GM23338 (cell line): Measurements from ENCODE around the gene AKR1E2. TPM values are rescaled to one million over a fixed set of nuclear protein-coding genes. Genes with fewer than 3 reads are reported as not detected.

ENCODE experiments used
- ATAC-seq: fragments of 200-7000 bp; cut with Tn5 transposase; 3 replicates; pipeline ENCODE4 v1.9.1; 2020
- DNase-seq: peaks from one replicate; pipeline ENCODE4 v3.0.0-alpha.2; 2015; ENCODE audit warnings: low spot score
- H2AFZ ChIP-seq: fragments of 200-600 bp; sonication (generic); 2 replicates; pipeline ENCODE4 v1.8.0; 2016; ENCODE audit warnings: antibody characterized with exemption, mild to moderate bottlenecking, moderate library complexity
- H3F3A ChIP-seq: fragments of 200-600 bp; sonication (generic); replicated peaks from 2 replicates; pipeline ENCODE4 v1.8.0; 2017; ENCODE audit warnings: antibody characterized with exemption, mixed run types, low read depth
- H3K27ac ChIP-seq: fragments of 200-600 bp; sonication (generic); 2 replicates; pipeline ENCODE4 v1.6.1; 2016; ENCODE audit warnings: low read depth
- H3K27me3 ChIP-seq: fragments of 200-600 bp; sonication (generic); 2 replicates; pipeline ENCODE4 v1.8.0; 2016; ENCODE audit warnings: mild to moderate bottlenecking, mixed run types, moderate library complexity; ENCODE audit not compliant: insufficient read depth
- H3K36me3 ChIP-seq: fragments of 200-600 bp; sonication (generic); 2 replicates; pipeline ENCODE4 v1.8.0; 2016; ENCODE audit warnings: mild to moderate bottlenecking; ENCODE audit not compliant: insufficient read depth
- H3K4me1 ChIP-seq: fragments of 200-600 bp; sonication (generic); 2 replicates; pipeline ENCODE4 v1.8.0; 2016; ENCODE audit warnings: mild to moderate bottlenecking, moderate library complexity; ENCODE audit not compliant: insufficient read depth
- H3K4me2 ChIP-seq: fragments of 200-600 bp; sonication (generic); 2 replicates; pipeline ENCODE4 v1.7.1; 2017; ENCODE audit warnings: mixed run types
- H3K4me3 ChIP-seq: fragments of 200-600 bp; sonication (generic); 2 replicates; pipeline ENCODE4 v1.6.1; 2016; ENCODE audit warnings: mixed run types
- H3K79me2 ChIP-seq: fragments of 200-600 bp; sonication (generic); replicated peaks from 2 replicates; pipeline ENCODE4 v1.8.0; 2017; ENCODE audit warnings: mild to moderate bottlenecking; ENCODE audit not compliant: insufficient read depth
- H3K9me2 ChIP-seq: fragments of 200-600 bp; sonication (generic); 2 replicates; pipeline ENCODE4 v1.8.0; 2017; ENCODE audit not compliant: insufficient read depth
- H4K20me1 ChIP-seq: fragments of 200-600 bp; sonication (generic); replicated peaks from 2 replicates; pipeline ENCODE4 v1.8.0; 2017; ENCODE audit warnings: mild to moderate bottlenecking; ENCODE audit not compliant: insufficient read depth
- H3K27ac Mint-ChIP-seq: 2 replicates; pipeline ENCODE4 v1.8.0; 2020; ENCODE audit warnings: inconsistent platforms, mild to moderate bottlenecking, moderate library complexity, mixed read lengths
- H3K27me3 Mint-ChIP-seq: 3 replicates; pipeline ENCODE4 v1.8.0; 2022; ENCODE audit warnings: low read depth, mild to moderate bottlenecking, moderate library complexity, mixed read lengths, inconsistent platforms; ENCODE audit not compliant: insufficient read depth, poor library complexity
- H3K36me3 Mint-ChIP-seq: 3 replicates; pipeline ENCODE4 v1.8.0; 2021; ENCODE audit warnings: low read depth, mild to moderate bottlenecking, inconsistent platforms, moderate library complexity, mixed read lengths
- H3K4me1 Mint-ChIP-seq: 3 replicates; pipeline ENCODE4 v1.8.0; 2020; ENCODE audit warnings: mild to moderate bottlenecking, inconsistent platforms, mixed read lengths
- H3K4me3 Mint-ChIP-seq: 3 replicates; pipeline ENCODE4 v1.8.0; 2021; ENCODE audit warnings: moderate library complexity, mild to moderate bottlenecking, inconsistent platforms, mixed read lengths
- H3K9me3 Mint-ChIP-seq: 3 replicates; pipeline ENCODE4 v1.8.0; 2020; ENCODE audit warnings: moderate library complexity, mild to moderate bottlenecking, inconsistent platforms, mixed read lengths
- JUNB ChIP-seq: IDR thresholded peaks from one replicate; pipeline ENCODE4 v1.6.1; 2016; ENCODE audit warnings: antibody characterized with exemption; ENCODE audit not compliant: unreplicated experiment
- POLR2AphosphoS5 ChIP-seq: IDR thresholded peaks from 2 replicates; pipeline ENCODE4 v1.6.1; 2016; ENCODE audit warnings: antibody characterized with exemption, low read depth
- polyA plus RNA-seq: library from polyadenylated mRNA; unstranded; fragments of >200 nt; fragmentation: Nextera tagmentation; extraction: Ambion mirVana; gene quantifications from 2 replicates; pipeline ENCODE4 v1.2.1, GENCODE V29; 2016
- total RNA-seq: library from RNA; depleted of rRNA; stranded (reverse); fragments of >200 nt; shearing (Covaris generic); gene quantifications from 2 replicates; pipeline ENCODE4 v1.2.3, GENCODE V29; 2014
- TF ChIP-seq, protein P1 (sequence below): fragments of 250-450 bp; sonication (Bioruptor Pico); IDR thresholded peaks from 2 replicates; pipeline ENCODE4 v1.5.0; 2020; ENCODE audit warnings: mild to moderate bottlenecking, moderate library complexity
- TF ChIP-seq, protein P2 (sequence below): IDR thresholded peaks from one replicate; pipeline ENCODE4 v1.6.1; 2018; ENCODE audit warnings: antibody characterized with exemption; ENCODE audit not compliant: unreplicated experiment

AKR1E2 gene
- total and polyA plus RNA-seq, 2 experiments from 2014 or later, result 2.2 to 4.3 TPM

GRCh38 chr10:4806534-4806933, 19.5 kb upstream of the AKR1E2 start:
- Histone ChIP-seq H3K27me3 (no peaks in the 10 kb centered on the region), H2AFZ (no peak overlapping the region), H3F3A (no peaks in the 10 kb centered on the region), H3K27ac (no peak overlapping the region), H3K36me3 (no peaks in the 10 kb centered on the region), H3K79me2 (no peaks in the 10 kb centered on the region), H3K4me1 (peaks cover 4% of the 10 kb centered on the region), H3K4me3 (no peak overlapping the region), H3K4me2 (no peak overlapping the region), H3K9me2 (no peaks in the 10 kb centered on the region), H4K20me1 (no peaks in the 10 kb centered on the region)
- H3K36me3 Mint-ChIP-seq, result no peaks in the 10 kb centered on the region
- TF ChIP-seq, protein P1, sequence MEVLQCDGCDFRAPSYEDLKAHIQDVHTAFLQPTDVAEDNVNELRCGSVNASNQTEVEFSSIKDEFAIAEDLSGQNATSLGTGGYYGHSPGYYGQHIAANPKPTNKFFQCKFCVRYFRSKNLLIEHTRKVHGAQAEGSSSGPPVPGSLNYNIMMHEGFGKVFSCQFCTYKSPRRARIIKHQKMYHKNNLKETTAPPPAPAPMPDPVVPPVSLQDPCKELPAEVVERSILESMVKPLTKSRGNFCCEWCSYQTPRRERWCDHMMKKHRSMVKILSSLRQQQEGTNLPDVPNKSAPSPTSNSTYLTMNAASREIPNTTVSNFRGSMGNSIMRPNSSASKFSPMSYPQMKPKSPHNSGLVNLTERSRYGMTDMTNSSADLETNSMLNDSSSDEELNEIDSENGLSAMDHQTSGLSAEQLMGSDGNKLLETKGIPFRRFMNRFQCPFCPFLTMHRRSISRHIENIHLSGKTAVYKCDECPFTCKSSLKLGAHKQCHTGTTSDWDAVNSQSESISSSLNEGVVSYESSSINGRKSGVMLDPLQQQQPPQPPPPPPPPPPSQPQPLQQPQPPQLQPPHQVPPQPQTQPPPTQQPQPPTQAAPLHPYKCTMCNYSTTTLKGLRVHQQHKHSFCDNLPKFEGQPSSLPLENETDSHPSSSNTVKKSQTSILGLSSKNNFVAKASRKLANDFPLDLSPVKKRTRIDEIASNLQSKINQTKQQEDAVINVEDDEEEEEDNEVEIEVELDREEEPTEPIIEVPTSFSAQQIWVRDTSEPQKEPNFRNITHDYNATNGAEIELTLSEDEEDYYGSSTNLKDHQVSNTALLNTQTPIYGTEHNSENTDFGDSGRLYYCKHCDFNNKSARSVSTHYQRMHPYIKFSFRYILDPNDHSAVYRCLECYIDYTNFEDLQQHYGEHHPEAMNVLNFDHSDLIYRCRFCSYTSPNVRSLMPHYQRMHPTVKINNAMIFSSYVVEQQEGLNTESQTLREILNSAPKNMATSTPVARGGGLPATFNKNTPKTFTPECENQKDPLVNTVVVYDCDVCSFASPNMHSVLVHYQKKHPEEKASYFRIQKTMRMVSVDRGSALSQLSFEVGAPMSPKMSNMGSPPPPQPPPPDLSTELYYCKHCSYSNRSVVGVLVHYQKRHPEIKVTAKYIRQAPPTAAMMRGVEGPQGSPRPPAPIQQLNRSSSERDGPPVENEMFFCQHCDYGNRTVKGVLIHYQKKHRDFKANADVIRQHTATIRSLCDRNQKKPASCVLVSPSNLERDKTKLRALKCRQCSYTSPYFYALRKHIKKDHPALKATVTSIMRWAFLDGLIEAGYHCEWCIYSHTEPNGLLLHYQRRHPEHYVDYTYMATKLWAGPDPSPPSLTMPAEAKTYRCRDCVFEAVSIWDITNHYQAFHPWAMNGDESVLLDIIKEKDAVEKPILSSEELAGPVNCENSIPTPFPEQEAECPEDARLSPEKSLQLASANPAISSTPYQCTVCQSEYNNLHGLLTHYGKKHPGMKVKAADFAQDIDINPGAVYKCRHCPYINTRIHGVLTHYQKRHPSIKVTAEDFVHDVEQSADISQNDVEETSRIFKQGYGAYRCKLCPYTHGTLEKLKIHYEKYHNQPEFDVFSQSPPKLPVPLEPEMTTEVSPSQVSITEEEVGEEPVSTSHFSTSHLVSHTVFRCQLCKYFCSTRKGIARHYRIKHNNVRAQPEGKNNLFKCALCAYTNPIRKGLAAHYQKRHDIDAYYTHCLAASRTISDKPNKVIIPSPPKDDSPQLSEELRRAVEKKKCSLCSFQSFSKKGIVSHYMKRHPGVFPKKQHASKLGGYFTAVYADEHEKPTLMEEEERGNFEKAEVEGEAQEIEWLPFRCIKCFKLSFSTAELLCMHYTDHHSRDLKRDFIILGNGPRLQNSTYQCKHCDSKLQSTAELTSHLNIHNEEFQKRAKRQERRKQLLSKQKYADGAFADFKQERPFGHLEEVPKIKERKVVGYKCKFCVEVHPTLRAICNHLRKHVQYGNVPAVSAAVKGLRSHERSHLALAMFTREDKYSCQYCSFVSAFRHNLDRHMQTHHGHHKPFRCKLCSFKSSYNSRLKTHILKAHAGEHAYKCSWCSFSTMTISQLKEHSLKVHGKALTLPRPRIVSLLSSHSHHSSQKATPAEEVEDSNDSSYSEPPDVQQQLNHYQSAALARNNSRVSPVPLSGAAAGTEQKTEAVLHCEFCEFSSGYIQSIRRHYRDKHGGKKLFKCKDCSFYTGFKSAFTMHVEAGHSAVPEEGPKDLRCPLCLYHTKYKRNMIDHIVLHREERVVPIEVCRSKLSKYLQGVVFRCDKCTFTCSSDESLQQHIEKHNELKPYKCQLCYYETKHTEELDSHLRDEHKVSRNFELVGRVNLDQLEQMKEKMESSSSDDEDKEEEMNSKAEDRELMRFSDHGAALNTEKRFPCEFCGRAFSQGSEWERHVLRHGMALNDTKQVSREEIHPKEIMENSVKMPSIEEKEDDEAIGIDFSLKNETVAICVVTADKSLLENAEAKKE, result no peak
- TF ChIP-seq JUNB, result no peak
- TF ChIP-seq POLR2AphosphoS5, result no peak
- TF ChIP-seq, protein P2, sequence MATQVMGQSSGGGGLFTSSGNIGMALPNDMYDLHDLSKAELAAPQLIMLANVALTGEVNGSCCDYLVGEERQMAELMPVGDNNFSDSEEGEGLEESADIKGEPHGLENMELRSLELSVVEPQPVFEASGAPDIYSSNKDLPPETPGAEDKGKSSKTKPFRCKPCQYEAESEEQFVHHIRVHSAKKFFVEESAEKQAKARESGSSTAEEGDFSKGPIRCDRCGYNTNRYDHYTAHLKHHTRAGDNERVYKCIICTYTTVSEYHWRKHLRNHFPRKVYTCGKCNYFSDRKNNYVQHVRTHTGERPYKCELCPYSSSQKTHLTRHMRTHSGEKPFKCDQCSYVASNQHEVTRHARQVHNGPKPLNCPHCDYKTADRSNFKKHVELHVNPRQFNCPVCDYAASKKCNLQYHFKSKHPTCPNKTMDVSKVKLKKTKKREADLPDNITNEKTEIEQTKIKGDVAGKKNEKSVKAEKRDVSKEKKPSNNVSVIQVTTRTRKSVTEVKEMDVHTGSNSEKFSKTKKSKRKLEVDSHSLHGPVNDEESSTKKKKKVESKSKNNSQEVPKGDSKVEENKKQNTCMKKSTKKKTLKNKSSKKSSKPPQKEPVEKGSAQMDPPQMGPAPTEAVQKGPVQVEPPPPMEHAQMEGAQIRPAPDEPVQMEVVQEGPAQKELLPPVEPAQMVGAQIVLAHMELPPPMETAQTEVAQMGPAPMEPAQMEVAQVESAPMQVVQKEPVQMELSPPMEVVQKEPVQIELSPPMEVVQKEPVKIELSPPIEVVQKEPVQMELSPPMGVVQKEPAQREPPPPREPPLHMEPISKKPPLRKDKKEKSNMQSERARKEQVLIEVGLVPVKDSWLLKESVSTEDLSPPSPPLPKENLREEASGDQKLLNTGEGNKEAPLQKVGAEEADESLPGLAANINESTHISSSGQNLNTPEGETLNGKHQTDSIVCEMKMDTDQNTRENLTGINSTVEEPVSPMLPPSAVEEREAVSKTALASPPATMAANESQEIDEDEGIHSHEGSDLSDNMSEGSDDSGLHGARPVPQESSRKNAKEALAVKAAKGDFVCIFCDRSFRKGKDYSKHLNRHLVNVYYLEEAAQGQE, result no peak
- no peak for ATAC-seq
- no peaks in the 10 kb centered on the region; the same call in 2 of the 3 replicates for H3K9me3 Mint-ChIP-seq
- DNase-seq, result no peak
- H3K4me3 Mint-ChIP-seq, result no peak overlapping the region
- no peak overlapping the region for H3K27ac Mint-ChIP-seq
- H3K27me3 Mint-ChIP-seq, result peaks cover 2% of the 10 kb centered on the region
- H3K4me1 Mint-ChIP-seq, result peaks cover 4% of the 10 kb centered on the region; the same call in 2 of the 3 replicates
